ENCODE measurements around the gene FNIP2.

- TF ChIP-seq EZH2 (IDR thresholded peaks at IDR 0.05; ENCODE audit: borderline replicate concordance, insufficient read depth, low read depth, low read length, poor library complexity, severe bottlenecking) (no peak), CTCF (IDR thresholded peaks at IDR 0.05) (no peak)
These were observed 106.6 kb downstream of the FNIP2 start for GRCh38 chr4:158875455-158875854.
